CD4-positive, CD25-positive, alpha-beta regulatory T cell (primary cell): Measurements from ENCODE around the gene MEG3. TPM values are rescaled to one million over a fixed set of nuclear protein-coding genes. Genes with fewer than 3 reads are reported as not detected.

Experiments used
- ATAC-seq, 2 donors: fragments of 150-1000 bp; cut with Tn5 transposase; one replicate each; pipeline ENCODE4 v1.10.0; 2021; ENCODE audit warnings: low read depth in 2 of 2, moderate number of reproducible peaks in 2 of 2, moderate library complexity in 1 of 2
- DNase-seq, 3 donors: peaks; one replicate each; pipeline versions ENCODE4 v3.0.0 to v3.0.0-alpha.2; 2012 to 2022; ENCODE audit warnings: mixed read lengths in 1 of 3
- H3K27ac ChIP-seq: one replicate; pipeline ENCODE4 v1.7.0; 2013; ENCODE audit warnings: mild to moderate bottlenecking, low read length; ENCODE audit not compliant: insufficient read depth, poor library complexity, severe bottlenecking
- H3K27me3 ChIP-seq: one replicate; pipeline ENCODE4 v1.7.0; 2013; ENCODE audit warnings: low read length; ENCODE audit not compliant: control insufficient read depth, insufficient read depth
- H3K36me3 ChIP-seq: one replicate; pipeline ENCODE4 v1.7.0; 2013; ENCODE audit warnings: mild to moderate bottlenecking, low read length, moderate library complexity; ENCODE audit not compliant: control insufficient read depth, insufficient read depth
- H3K4me1 ChIP-seq: 2 replicates; pipeline ENCODE4 v1.7.0; 2013; ENCODE audit warnings: mild to moderate bottlenecking, low read length; ENCODE audit not compliant: insufficient read depth, control insufficient read depth, poor library complexity, severe bottlenecking
- H3K4me3 ChIP-seq: one replicate; pipeline ENCODE4 v1.7.0; 2013; ENCODE audit warnings: low read depth, mild to moderate bottlenecking, low read length, moderate library complexity
- H3K9me3 ChIP-seq, 2 experiments: 1 replicate in 1 of 2; 2 replicates in 1 of 2; pipeline ENCODE4 v1.7.0; 2013; ENCODE audit warnings: low read length in 2 of 2, mild to moderate bottlenecking in 1 of 2, moderate library complexity in 1 of 2; ENCODE audit not compliant: control insufficient read depth in 2 of 2
- H3K27ac Mint-ChIP-seq, 3 donors: one replicate each; pipeline ENCODE4 v1.8.0; 2020 to 2022; ENCODE audit warnings: mild to moderate bottlenecking in 3 of 3, mixed read lengths in 3 of 3, moderate library complexity in 2 of 3
- H3K27me3 Mint-ChIP-seq: one replicate; pipeline ENCODE4 v1.8.0; 2022; ENCODE audit warnings: mild to moderate bottlenecking, mixed read lengths
- H3K36me3 Mint-ChIP-seq: one replicate; pipeline ENCODE4 v1.8.0; 2020; ENCODE audit warnings: mixed read lengths
- H3K4me1 Mint-ChIP-seq, 4 donors: one replicate each; pipeline ENCODE4 v1.8.0; 2020 to 2022; ENCODE audit warnings: mixed read lengths in 4 of 4, mild to moderate bottlenecking in 1 of 4
- H3K4me3 Mint-ChIP-seq, 4 donors: one replicate each; pipeline ENCODE4 v1.8.0; 2020 to 2022; ENCODE audit warnings: mild to moderate bottlenecking in 4 of 4, mixed read lengths in 4 of 4, moderate library complexity in 3 of 4
- H3K9me3 Mint-ChIP-seq, 7 donors: one replicate each; pipeline ENCODE4 v1.8.0; 2020 to 2022; ENCODE audit warnings: mixed read lengths in 7 of 7, mild to moderate bottlenecking in 3 of 7, moderate library complexity in 2 of 7
- polyA plus RNA-seq, 4 donors: library from polyadenylated mRNA; unstranded; fragments of 300-500 nt; fragmentation: Illumina TruSeq; gene quantifications; one replicate each; pipeline ENCODE4 v1.2.3, GENCODE V29; 2021
- total RNA-seq: library from RNA; stranded (reverse); gene quantifications from one replicate; pipeline ENCODE4 v1.2.3, GENCODE V29; 2022

Gene MEG3
- total and polyA plus RNA-seq, 5 donors from 2014 or later, result 0.10 TPM; not detected in 4

- peaks cover 0 to 7% of the 10 kb centered on the region in 2 experiments for H3K9me3 ChIP-seq
- no peaks in the 10 kb centered on the region for H3K4me1 ChIP-seq
- H3K4me3 ChIP-seq, result no peak overlapping the region
- H3K27me3 Mint-ChIP-seq, result peaks cover 17% of the 10 kb centered on the region
- no peak for DNase-seq
- no peaks in the 10 kb centered on the region for H3K36me3 Mint-ChIP-seq
- ATAC-seq, result no peak
- H3K9me3 Mint-ChIP-seq, result peaks cover 0 to 3% (median 0%) of the 10 kb centered on the region in 7 donors
- no peak overlapping the region for H3K27ac Mint-ChIP-seq
- no peaks in the 10 kb centered on the region for H3K4me1 Mint-ChIP-seq
- no peak overlapping the region for H3K4me3 Mint-ChIP-seq
- H3K27ac ChIP-seq, result no peak overlapping the region
- no peaks in the 10 kb centered on the region for H3K27me3 ChIP-seq
- H3K36me3 ChIP-seq, result no peaks in the 10 kb centered on the region
These were observed 22.7 kb upstream of the MEG3 start for GRCh38 chr14:100803226-100803625.

DNA sequence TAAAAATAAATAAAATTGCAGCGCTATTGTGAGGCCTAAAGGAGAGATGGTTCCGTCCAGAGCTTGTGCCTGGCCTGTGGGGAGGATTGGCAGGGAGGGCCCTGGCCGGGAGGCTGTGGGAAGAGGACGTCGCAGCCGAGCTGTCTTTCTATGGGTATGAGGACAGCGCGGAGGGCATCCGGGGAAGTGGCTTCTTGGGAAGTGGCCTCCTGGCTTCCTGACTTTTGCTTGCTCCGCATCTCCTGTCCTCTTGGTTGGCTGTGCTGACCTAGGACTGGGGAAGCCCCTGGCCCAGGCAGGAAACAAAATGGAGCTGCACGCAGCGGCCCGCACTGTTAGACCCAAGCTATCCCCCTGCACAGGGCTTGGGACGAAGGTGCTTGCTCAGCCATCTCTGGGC, 22.2 kb upstream of the MEG3 start:
- no peak overlapping the region for H3K27ac Mint-ChIP-seq
- DNase-seq (no peak), ATAC-seq (no peak)
- H3K27me3 Mint-ChIP-seq, result peaks cover 17% of the 10 kb centered on the region
- H3K36me3 Mint-ChIP-seq, result no peaks in the 10 kb centered on the region
- H3K9me3 Mint-ChIP-seq, result peaks cover 0 to 7% (median 1%) of the 10 kb centered on the region in 7 donors
- H3K4me3 Mint-ChIP-seq, result no peak overlapping the region
- no peaks in the 10 kb centered on the region for H3K4me1 ChIP-seq
- peaks cover 0 to 11% of the 10 kb centered on the region in 2 experiments for H3K9me3 ChIP-seq
- H3K27me3 ChIP-seq, result no peaks in the 10 kb centered on the region
- H3K4me1 Mint-ChIP-seq, result no peaks in the 10 kb centered on the region
- no peak overlapping the region for H3K27ac ChIP-seq
- H3K36me3 ChIP-seq, result no peaks in the 10 kb centered on the region
- no peak overlapping the region for H3K4me3 ChIP-seq

DNA sequence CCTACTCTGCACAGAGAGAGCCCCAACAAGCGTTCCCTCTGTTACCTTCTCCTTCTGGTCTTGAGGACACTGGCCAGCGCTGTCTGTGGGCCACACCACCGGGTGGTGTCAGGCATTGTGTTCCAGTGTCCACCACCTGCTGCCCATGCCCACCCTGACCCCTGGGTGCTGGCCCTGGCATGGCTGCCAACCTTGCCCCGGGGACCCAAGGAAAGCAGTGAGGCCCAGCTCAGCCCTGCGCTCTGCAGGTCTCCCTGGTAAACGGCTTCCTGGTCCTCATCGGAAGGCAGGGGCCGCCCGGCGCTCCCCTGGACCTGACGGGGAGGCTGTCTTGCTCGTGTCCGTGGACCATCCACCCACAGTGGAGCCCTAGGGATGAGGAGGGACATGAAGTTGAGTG, 21.8 kb upstream of the MEG3 start:
- H3K9me3 ChIP-seq, result peaks cover 0 to 16% of the 10 kb centered on the region in 2 experiments
- Mint-ChIP-seq H3K36me3 (no peaks in the 10 kb centered on the region), H3K9me3 (peaks cover 0 to 10% (median 2%) of the 10 kb centered on the region in 7 donors), H3K4me3 (no peak overlapping the region), H3K4me1 (no peaks in the 10 kb centered on the region), H3K27me3 (peaks cover 17% of the 10 kb centered on the region), H3K27ac (no peak overlapping the region)
- ATAC-seq (no peak), DNase-seq (no peak)
- no peaks in the 10 kb centered on the region for H3K36me3 ChIP-seq
- H3K4me1 ChIP-seq, result no peaks in the 10 kb centered on the region
- no peak overlapping the region for H3K27ac ChIP-seq
- H3K27me3 ChIP-seq, result no peaks in the 10 kb centered on the region
- H3K4me3 ChIP-seq, result no peak overlapping the region

GRCh38 chr14:100804558-100805309, 21.2 kb upstream of the MEG3 start:
- H3K27ac Mint-ChIP-seq, result no peak overlapping the region
- peaks cover 0 to 12% (median 2%) of the 10 kb centered on the region in 7 donors for H3K9me3 Mint-ChIP-seq
- Histone ChIP-seq H3K36me3 (no peaks in the 10 kb centered on the region), H3K27ac (no peak overlapping the region), H3K4me1 (no peaks in the 10 kb centered on the region), H3K4me3 (no peak overlapping the region), H3K9me3 (peaks cover 0 to 21% of the 10 kb centered on the region in 2 experiments), H3K27me3 (no peaks in the 10 kb centered on the region)
- no peak overlapping the region for H3K4me3 Mint-ChIP-seq
- H3K4me1 Mint-ChIP-seq, result no peaks in the 10 kb centered on the region
- peaks cover 11% of the 10 kb centered on the region for H3K27me3 Mint-ChIP-seq
- no peak for DNase-seq
- no peak for ATAC-seq
- H3K36me3 Mint-ChIP-seq, result no peaks in the 10 kb centered on the region

DNA sequence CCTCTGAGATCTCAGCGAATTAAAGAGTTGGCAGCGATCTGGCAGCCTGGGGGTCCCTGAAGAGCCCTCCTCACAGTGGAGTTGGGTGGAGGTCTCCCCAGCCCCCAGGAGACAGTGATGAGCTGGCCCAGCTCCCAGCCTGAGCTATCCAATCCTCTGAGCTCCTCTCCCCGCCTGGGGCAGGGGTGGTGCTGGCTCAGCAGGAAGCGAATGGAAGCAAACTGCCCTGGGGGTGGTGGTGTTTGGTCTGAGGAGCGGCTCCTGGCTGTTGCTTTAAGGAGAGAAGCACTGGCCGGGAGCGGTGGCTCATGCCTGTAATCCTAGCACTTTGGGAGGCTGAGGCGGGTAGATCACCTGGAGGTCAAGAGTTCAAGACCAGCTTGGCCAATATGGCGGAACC, 19.5 kb upstream of the MEG3 start:
- Mint-ChIP-seq H3K4me1 (no peaks in the 10 kb centered on the region), H3K4me3 (no peak overlapping the region), H3K9me3 (peaks cover 0 to 12% (median 2%) of the 10 kb centered on the region in 7 donors), H3K27ac (no peak overlapping the region), H3K36me3 (no peaks in the 10 kb centered on the region), H3K27me3 (peaks cover 5% of the 10 kb centered on the region)
- no peak overlapping the region for H3K4me3 ChIP-seq
- H3K4me1 ChIP-seq, result no peaks in the 10 kb centered on the region
- DNase-seq (no peak), ATAC-seq (no peak)
- no peak overlapping the region for H3K27ac ChIP-seq
- H3K36me3 ChIP-seq, result no peaks in the 10 kb centered on the region
- no peaks in the 10 kb centered on the region for H3K27me3 ChIP-seq
- peaks cover 0 to 34% of the 10 kb centered on the region in 2 experiments for H3K9me3 ChIP-seq

DNA sequence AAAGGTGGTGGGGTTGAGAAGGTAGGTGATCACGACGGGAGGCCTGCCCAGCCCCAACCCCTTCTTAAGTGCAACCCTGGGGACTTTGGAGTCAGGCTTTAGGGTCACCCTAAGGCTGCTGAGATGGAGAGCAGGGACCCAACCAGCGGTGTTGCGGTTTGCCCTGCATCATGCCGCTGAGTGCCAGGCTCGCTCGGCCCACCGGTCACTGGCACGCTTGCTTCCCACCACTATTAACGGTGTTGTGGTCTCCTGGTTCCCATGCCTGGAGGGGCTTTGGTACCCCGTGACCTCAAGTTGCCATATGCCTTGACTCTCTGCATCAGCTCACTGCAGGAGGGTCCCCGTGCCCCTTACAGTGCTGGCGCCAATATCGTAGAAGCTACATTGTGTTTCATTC, 18.4 kb upstream of the MEG3 start:
- Mint-ChIP-seq H3K4me3 (no peak overlapping the region), H3K27me3 (peaks cover 5% of the 10 kb centered on the region), H3K4me1 (no peaks in the 10 kb centered on the region), H3K36me3 (no peaks in the 10 kb centered on the region), H3K27ac (no peak overlapping the region), H3K9me3 (peaks cover 0 to 15% (median 2%) of the 10 kb centered on the region in 7 donors)
- Histone ChIP-seq H3K4me3 (no peak overlapping the region), H3K36me3 (no peaks in the 10 kb centered on the region), H3K27ac (no peak overlapping the region), H3K4me1 (no peaks in the 10 kb centered on the region), H3K9me3 (peaks cover 0 to 35% of the 10 kb centered on the region in 2 experiments), H3K27me3 (no peaks in the 10 kb centered on the region)
- no peak for ATAC-seq
- no peak for DNase-seq

DNA sequence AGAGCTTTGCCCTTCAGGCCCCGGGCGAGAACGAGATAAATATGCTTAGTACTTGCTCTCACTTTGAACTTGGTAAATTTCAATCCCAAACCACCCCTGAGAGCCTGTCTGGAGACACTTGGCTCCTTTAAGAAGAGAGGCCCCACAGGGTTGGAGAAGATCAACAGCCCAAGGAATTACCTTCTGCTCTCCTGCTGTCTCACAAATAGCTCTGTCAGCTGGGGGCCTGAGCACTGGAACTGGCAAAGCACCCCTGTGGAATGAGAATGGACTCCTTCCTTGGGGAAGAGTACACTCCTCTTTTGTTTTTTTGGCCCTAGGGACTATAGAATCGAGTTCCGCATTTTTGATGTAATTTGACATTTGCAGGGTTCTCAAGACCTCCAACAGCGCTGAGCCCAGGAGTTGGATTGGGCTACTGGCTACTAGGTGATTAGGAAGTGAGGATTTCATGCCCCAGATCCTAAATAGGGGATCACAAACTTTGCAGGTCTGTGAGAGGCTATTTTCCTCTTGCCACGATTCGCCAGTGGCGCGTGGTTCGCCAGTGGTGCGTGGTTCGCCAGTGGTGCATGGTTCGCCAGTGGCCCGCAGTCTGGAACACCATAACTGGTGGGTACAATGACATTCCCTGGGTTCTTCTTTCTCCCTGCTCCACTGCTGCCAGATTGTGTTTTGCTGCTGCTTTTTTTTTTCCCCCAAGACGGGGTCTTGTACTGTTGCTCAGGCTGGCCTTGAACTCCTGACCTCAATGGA, 17.8 kb upstream of the MEG3 start:
- H3K4me1 Mint-ChIP-seq, result no peaks in the 10 kb centered on the region
- H3K27ac Mint-ChIP-seq, result no peak overlapping the region
- Histone ChIP-seq H3K36me3 (no peaks in the 10 kb centered on the region), H3K27ac (no peak overlapping the region), H3K4me1 (no peaks in the 10 kb centered on the region), H3K4me3 (no peak overlapping the region), H3K27me3 (no peaks in the 10 kb centered on the region), H3K9me3 (peaks cover 0 to 35% of the 10 kb centered on the region in 2 experiments)
- no peak overlapping the region for H3K4me3 Mint-ChIP-seq
- H3K27me3 Mint-ChIP-seq, result peaks cover 5% of the 10 kb centered on the region
- H3K9me3 Mint-ChIP-seq, result peaks cover 0 to 15% (median 2%) of the 10 kb centered on the region in 7 donors
- no peak for DNase-seq
- ATAC-seq, result no peak
- no peaks in the 10 kb centered on the region for H3K36me3 Mint-ChIP-seq
